ENCODE results near the gene BACE1-AS. TPM values are rescaled to one million over a fixed set of nuclear protein-coding genes. Genes with fewer than 3 reads are reported as not detected.

The BACE1-AS gene
- 1 to 10 TPM; 4.3 to 9.4 (median 6.6) TPM for total RNA-seq

DNA sequence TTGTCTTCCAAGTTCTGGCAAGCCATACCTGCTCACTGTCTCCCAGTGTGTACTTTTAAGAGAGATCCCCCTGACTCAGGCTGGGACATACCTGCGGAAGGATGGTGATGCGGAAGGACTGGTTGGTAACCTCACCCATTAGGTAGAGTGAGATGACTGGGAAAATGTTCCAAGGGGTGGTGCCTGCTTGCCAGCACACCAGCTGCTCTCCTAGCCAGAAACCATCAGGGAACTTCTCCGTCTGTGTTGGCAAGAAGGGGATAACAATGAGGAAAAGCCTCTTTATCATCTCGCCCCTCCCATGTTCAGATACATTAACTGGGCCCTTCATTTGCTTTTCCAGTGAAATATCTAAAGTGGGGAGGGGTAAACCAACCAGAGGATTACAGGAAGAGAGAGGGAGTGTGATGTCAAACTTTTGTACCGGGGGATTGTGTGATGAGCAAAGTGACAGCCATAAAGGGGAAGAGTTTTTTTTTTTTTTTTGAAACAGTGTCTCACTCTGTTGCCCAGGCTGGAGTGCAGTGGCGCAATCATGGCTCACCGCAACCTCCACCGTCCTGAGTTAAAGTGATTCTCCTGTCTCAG lies at the start of gene BACE1-AS:
BACE1-AS (plus strand) TSS at position 538 of the 588 bp plus-strand sequence.
- no peaks in the 10 kb centered on the region for H3K9me3 ChIP-seq
- H3K27ac ChIP-seq: no peak within 1 kb of the TSS
- H3K4me3 ChIP-seq: no peak within 1 kb of the TSS
- TF ChIP-seq, protein P1, sequence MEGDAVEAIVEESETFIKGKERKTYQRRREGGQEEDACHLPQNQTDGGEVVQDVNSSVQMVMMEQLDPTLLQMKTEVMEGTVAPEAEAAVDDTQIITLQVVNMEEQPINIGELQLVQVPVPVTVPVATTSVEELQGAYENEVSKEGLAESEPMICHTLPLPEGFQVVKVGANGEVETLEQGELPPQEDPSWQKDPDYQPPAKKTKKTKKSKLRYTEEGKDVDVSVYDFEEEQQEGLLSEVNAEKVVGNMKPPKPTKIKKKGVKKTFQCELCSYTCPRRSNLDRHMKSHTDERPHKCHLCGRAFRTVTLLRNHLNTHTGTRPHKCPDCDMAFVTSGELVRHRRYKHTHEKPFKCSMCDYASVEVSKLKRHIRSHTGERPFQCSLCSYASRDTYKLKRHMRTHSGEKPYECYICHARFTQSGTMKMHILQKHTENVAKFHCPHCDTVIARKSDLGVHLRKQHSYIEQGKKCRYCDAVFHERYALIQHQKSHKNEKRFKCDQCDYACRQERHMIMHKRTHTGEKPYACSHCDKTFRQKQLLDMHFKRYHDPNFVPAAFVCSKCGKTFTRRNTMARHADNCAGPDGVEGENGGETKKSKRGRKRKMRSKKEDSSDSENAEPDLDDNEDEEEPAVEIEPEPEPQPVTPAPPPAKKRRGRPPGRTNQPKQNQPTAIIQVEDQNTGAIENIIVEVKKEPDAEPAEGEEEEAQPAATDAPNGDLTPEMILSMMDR (IDR thresholded peaks at IDR 0.05): no peak
- TF ChIP-seq POLR2A (IDR thresholded peaks at IDR 0.05) (no peak), EP300 (IDR thresholded peaks at IDR 0.05) (no peak)
- peaks cover 0 to 97% (median 2%) of the 10 kb centered on the region in 3 donors for H3K36me3 ChIP-seq
- no peaks in the 10 kb centered on the region for H3K27me3 ChIP-seq
- no peaks in the 10 kb centered on the region for H3K4me1 ChIP-seq
- WGBS, 2 donors: 91 to 94% methylated on average over 8 of the region's 8 CpGs
- no peak for DNase-seq (ENCODE audit: low spot score in 2 of 2)

DNA sequence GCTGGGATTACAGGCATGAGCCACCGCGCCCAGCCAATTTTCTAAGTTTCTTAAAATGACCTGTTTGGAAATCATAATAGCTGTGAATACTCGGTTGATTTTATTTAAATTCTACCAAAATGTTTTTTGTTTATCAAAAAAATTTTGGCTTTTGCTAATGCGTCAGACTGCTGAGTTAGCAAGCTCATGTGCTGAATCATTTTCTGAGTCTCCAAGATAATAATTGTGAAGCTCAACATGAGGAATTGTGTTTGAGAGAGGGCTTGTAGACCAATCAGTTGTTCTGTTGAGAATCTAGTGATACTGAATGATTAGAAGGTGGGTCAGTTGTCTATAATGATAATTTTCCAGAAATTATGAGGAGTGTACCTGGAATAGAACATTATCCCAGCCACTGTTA lies 42.8 kb upstream of the BACE1-AS start:
- DNase-seq (ENCODE audit: low spot score in 2 of 2): no peak
- no peaks in the 10 kb centered on the region for H3K9me3 ChIP-seq
- H3K4me3 ChIP-seq: no peak overlapping the region
- H3K27ac ChIP-seq: no peak overlapping the region
- peaks cover 0 to 85% (median 4%) of the 10 kb centered on the region in 3 donors for H3K36me3 ChIP-seq
- H3K27me3 ChIP-seq: no peaks in the 10 kb centered on the region
- no peak for TF ChIP-seq POLR2A (IDR thresholded peaks at IDR 0.05)
- no peak for TF ChIP-seq EP300 (IDR thresholded peaks at IDR 0.05)
- TF ChIP-seq, protein P1 (IDR thresholded peaks at IDR 0.05): no peak
- H3K4me1 ChIP-seq: no peaks in the 10 kb centered on the region
- WGBS, 2 donors: 89 to 95% methylated on average over 4 of the region's 4 CpGs

DNA sequence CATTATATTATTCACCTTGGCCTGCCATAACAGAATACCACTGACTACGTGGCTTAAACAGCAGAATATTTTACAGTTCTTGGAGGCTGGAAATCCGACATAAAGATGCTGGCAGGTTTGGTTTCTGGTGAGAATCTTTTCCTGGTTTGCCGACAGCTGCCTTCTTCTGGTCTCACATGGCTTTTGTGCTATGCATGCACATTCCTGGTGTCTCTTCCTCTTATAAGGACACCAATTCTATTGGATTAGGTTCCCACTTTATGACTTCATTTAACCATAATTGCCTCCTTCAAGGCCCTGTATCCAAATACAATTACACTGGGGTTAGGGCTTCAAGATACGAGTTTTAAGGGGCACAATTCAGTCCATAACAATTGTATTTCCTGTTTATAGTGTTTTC lies 41.6 kb upstream of the BACE1-AS start:
- TF ChIP-seq, protein P1 (IDR thresholded peaks at IDR 0.05): no peak
- TF ChIP-seq EP300 (IDR thresholded peaks at IDR 0.05): no peak
- TF ChIP-seq POLR2A (IDR thresholded peaks at IDR 0.05): no peak
- DNase-seq (ENCODE audit: low spot score in 2 of 2): no peak
- no peak overlapping the region for H3K4me3 ChIP-seq
- WGBS, 2 donors: 79 to 87% methylated on average over 4 of the region's 4 CpGs
- H3K9me3 ChIP-seq: no peaks in the 10 kb centered on the region
- peaks cover 0 to 85% (median 3%) of the 10 kb centered on the region in 3 donors for H3K36me3 ChIP-seq
- H3K27me3 ChIP-seq: no peaks in the 10 kb centered on the region
- H3K27ac ChIP-seq: no peak overlapping the region
- no peaks in the 10 kb centered on the region for H3K4me1 ChIP-seq

DNA sequence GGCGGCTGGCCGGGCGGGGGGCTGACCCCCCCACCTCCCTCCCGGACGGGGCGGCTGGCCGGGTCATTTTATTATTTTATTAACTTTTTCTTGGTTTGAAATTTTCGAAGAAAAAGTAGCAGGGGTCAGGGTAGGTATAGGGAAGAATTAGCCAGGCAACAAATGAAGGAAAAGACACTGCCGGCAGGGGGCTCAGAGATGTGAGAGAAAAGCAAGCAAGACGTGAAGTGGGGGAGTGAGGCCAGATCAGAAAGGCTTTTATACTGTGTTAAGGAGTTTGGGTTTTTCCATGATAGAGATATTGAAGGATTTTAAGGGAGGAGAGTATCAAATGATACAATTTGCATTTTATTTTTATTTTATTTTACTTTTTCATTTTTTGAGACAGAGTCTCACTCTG lies 39.6 kb upstream of the BACE1-AS start:
- no peaks in the 10 kb centered on the region for H3K9me3 ChIP-seq
- H3K4me3 ChIP-seq: no peak overlapping the region
- H3K4me1 ChIP-seq: no peaks in the 10 kb centered on the region
- no peak for DNase-seq (ENCODE audit: low spot score in 2 of 2)
- no peaks in the 10 kb centered on the region for H3K27me3 ChIP-seq
- H3K27ac ChIP-seq: no peak overlapping the region
- peaks cover 0 to 85% (median 0%) of the 10 kb centered on the region in 3 donors for H3K36me3 ChIP-seq
- 88% methylated on average over 7 to 10 of the region's 10 CpGs for WGBS, 2 donors
- TF ChIP-seq, protein P1 (IDR thresholded peaks at IDR 0.05): no peak
- TF ChIP-seq EP300 (IDR thresholded peaks at IDR 0.05): no peak

DNA sequence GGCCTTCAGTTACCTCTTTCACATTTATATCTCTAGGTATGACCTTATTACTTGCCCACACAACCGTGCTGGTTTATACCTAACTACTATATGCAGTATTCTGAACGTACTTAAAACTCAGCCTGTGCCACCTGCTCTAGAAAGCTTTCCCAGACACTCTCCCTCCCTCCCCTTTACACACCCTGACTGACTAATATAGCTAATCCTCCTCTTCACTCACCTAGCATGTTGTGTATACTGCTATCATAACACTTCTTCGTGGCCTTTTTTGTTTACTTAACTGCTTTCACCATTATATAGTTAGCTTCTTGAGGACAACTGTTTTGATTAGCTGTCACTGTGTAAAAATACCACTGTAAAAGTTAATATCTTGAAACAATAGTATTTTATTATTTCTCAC lies 35.2 kb upstream of the BACE1-AS start:
- H3K4me3 ChIP-seq: no peak overlapping the region
- no peaks in the 10 kb centered on the region for H3K9me3 ChIP-seq
- H3K27me3 ChIP-seq: no peaks in the 10 kb centered on the region
- no peaks in the 10 kb centered on the region for H3K4me1 ChIP-seq
- H3K36me3 ChIP-seq: peaks cover 0 to 73% (median 0%) of the 10 kb centered on the region in 3 donors
- H3K27ac ChIP-seq: no peak overlapping the region
- TF ChIP-seq POLR2A (IDR thresholded peaks at IDR 0.05): no peak
- TF ChIP-seq EP300 (IDR thresholded peaks at IDR 0.05): no peak
- TF ChIP-seq, protein P1 (IDR thresholded peaks at IDR 0.05): no peak
- WGBS, 2 donors: 86 to 88% methylated on average over 3 of the region's 3 CpGs
- DNase-seq (ENCODE audit: low spot score in 2 of 2): no peak

Data from tibial nerve (tissue), 4 donors.